Hepatocyte (in vitro differentiated cells): ENCODE data around the gene RABGGTA.

Experiments
- CTCF ChIP-seq: fragments of 200-600 bp; sonication (generic); IDR thresholded peaks from 2 replicates; pipeline ENCODE4 v1.5.1; 2016; ENCODE audit warnings: antibody characterized with exemption, mild to moderate bottlenecking; ENCODE audit not compliant: poor library complexity
- EZH2 ChIP-seq: fragments of 200-600 bp; sonication (generic); IDR thresholded peaks from 2 replicates; pipeline ENCODE4 v1.6.1; 2016; ENCODE audit warnings: antibody characterized with exemption, mild to moderate bottlenecking, borderline replicate concordance

- TF ChIP-seq CTCF: no peak
- TF ChIP-seq EZH2: no peak
These were observed 37.1 kb upstream of the RABGGTA start for GRCh38 chr14:24308342-24309124.
